ENCODE measurements around the gene FMOD. TPM values are rescaled to one million over a fixed set of nuclear protein-coding genes. Genes with fewer than 3 reads are reported as not detected.
"Not testable (repeated sequence)": the region's sequence is repeated elsewhere in the genome, so short reads cannot be mapped to it uniquely, and the experiment has no call there.

FMOD gene
- total and polyA plus RNA-seq, 7 experiments from 2014 or later = not detected

GRCh38 chr1:203314025-203314759, 36.7 kb downstream of the FMOD start:
- H3K27ac ChIP-seq (ENCODE audit: low read depth, low read length); intact Hi-C loops (cut with micrococcal nuclease); H3K4me3 Mint-ChIP-seq; DNase-seq; H3K9me3 Mint-ChIP-seq; ATAC-seq; H3K4me3 ChIP-seq (ENCODE audit: low read length); H3K27me3 Mint-ChIP-seq; H3K9me3 ChIP-seq (ENCODE audit: control insufficient read depth in 2 of 3, low read length in 3 of 3); H3K27me3 ChIP-seq (ENCODE audit: control insufficient read depth in 2 of 2, insufficient read depth in 2 of 2, low read length in 2 of 2): not testable (repeated sequence)
- peak overlapping the region in 8 of 9 donors; percentile 23 to 81 (median 59) for H3K27ac Mint-ChIP-seq
- ChIA-PET POLR2A (interaction anchor here (6.3 to 24.2 kb wide), 5 partner anchors 5 to 32 kb away, joined by 73 to 1812 read pairs (median 1016); partner anchors contain the start of gene BTG2), CTCF (interaction anchor here (2.6 to 9.3 kb wide), 2 partner anchors 12 to 25 kb away, joined by 14 to 160 read pairs; no protein-coding TSS in a partner anchor)
- Histone ChIP-seq H3K36me3 (ENCODE audit: control insufficient read depth in 2 of 3, insufficient read depth in 3 of 3, low read length in 3 of 3) (peaks cover 0 to 18% (median 0%) of the 10 kb centered on the region in 3 experiments), H3K4me1 (ENCODE audit: control insufficient read depth in 2 of 2, insufficient read depth in 2 of 2, low read length in 2 of 2) (peaks cover 11 to 25% of the 10 kb centered on the region in 2 donors)
- peaks cover 45 to 73% (median 70%) of the 10 kb centered on the region in 7 donors for H3K4me1 Mint-ChIP-seq
- peaks cover 0 to 36% (median 17%) of the 10 kb centered on the region in 5 donors for H3K36me3 Mint-ChIP-seq

DNA sequence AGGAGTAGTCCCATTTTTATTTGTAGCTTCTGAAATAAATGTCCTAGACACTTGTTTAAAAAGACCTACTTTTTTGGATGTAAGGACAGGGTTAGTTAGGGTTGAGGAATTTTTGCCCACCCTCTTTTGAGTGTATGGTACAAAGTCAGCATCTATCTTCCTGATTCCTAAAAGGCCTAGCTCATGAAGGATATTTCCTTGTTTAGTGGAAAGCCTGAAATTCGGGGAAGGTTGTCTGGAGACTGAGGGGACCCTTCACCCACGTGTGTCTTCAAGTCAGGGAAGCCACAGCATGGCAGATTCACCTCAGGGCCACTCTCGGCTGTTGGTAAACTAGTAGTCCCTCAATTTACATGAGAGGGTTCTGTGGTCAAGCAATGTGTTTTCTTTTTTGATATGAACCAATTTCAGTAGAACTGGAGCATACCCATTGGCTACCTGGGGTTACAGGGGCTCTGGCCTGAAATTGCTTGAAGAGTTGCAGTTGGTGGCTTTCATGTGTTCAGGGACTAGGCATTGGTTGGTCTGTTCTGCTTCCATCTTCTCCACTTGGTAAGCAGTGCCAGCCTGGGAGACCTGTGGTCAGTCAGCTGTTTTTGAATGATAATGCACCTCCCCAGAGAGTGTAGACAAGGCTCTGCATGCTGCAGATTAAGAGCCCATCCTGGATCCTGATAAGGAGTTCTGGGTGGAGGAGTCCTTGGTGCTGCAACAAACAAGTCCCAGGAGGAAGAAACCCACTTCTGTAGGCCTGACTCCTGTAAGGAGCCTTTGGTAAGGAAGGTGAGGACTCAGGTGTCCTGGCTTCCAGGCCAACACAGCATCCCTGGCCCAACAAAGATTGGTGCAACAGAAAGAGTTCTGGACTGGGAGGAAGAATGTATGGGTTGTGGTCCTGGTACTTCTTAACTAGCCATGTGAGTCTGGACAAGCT, 39.3 kb downstream of the FMOD start:
- CTCF ChIA-PET = interaction anchor here (1.1 to 9.5 kb wide), 7 partner anchors 9 to 42 kb away, joined by 7 to 160 read pairs (median 14); no protein-coding TSS in a partner anchor

DNA sequence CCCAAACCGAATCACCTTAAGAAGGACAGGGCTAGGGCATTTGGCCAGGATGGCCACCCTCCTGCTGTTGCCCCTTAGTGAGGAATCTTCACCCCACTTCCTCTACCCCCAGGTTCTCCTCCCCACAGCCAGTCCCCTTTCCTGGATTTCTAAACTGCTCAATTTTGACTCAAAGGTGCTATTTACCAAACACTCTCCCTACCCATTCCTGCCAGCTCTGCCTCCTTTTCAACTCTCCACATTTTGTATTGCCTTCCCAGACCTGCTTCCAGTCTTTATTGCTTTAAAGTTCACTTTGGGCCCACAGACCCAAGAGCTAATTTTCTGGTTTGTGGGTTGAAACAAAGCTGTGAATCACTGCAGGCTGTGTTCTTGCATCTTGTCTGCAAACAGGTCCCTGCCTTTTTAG, 42.0 kb downstream of the FMOD start:
- CTCF ChIA-PET = interaction anchor here (0.7 to 9.5 kb wide), 11 partner anchors 8 to 39 kb away, joined by 3 to 160 read pairs (median 23); no protein-coding TSS in a partner anchor
- POLR2A ChIA-PET = interaction anchor here (1.8 to 24.2 kb wide), 6 partner anchors 10 to 28 kb away, joined by 6 to 1812 read pairs (median 108); no protein-coding TSS in a partner anchor
- Mint-ChIP-seq H3K4me3 (peak overlapping the region; percentile 89 to 100 (median 96)), H3K9me3 (peaks cover 0 to 4% (median 0%) of the 10 kb centered on the region in 11 donors), H3K36me3 (peaks cover 16 to 54% (median 48%) of the 10 kb centered on the region in 5 donors), H3K27ac (peak overlapping the region; percentile 96 to 100 (median 98)), H3K4me1 (peaks cover 54 to 71% (median 62%) of the 10 kb centered on the region in 7 donors), H3K27me3 (no peaks in the 10 kb centered on the region)
- peak in 3 of 9 donors; percentile 17 to 36 (median 35) for DNase-seq
- intact Hi-C loops (cut with micrococcal nuclease) = loop anchor here (5.0 kb wide), 2 partner anchors 318 to 502 kb away; partner anchors contain the start of genes ATP2B4 (in 1 of the 2) and KDM5B (in 1 of the 2)
- peaks cover 13 to 56% (median 21%) of the 10 kb centered on the region in 3 experiments for H3K36me3 ChIP-seq (ENCODE audit: control insufficient read depth in 2 of 3, insufficient read depth in 3 of 3, low read length in 3 of 3)
- H3K27me3 ChIP-seq (ENCODE audit: control insufficient read depth in 2 of 2, insufficient read depth in 2 of 2, low read length in 2 of 2) = no peaks in the 10 kb centered on the region
- H3K4me1 ChIP-seq (ENCODE audit: control insufficient read depth in 2 of 2, insufficient read depth in 2 of 2, low read length in 2 of 2) = peaks cover 33 to 39% of the 10 kb centered on the region in 2 donors
- peak overlapping the region; percentile 86 for H3K4me3 ChIP-seq (ENCODE audit: low read length)
- ATAC-seq = no peak
- peak overlapping the region; percentile 100 for H3K27ac ChIP-seq (ENCODE audit: low read depth, low read length)
- H3K9me3 ChIP-seq (ENCODE audit: control insufficient read depth in 2 of 3, low read length in 3 of 3) = no peaks in the 10 kb centered on the region

More for the DNA sequence above, 39.3 kb downstream of the FMOD start:
- no peak for ATAC-seq
- intact Hi-C loops (cut with micrococcal nuclease) = no loop called here
- Mint-ChIP-seq H3K4me1 (peaks cover 48 to 69% (median 56%) of the 10 kb centered on the region in 7 donors), H3K4me3 (peak overlapping the region; percentile 2 to 99 (median 68)), H3K9me3 (peaks cover 0 to 5% (median 0%) of the 10 kb centered on the region in 11 donors), H3K36me3 (peaks cover 10 to 59% (median 42%) of the 10 kb centered on the region in 5 donors), H3K27ac (peak overlapping the region; percentile 25 to 100 (median 97)), H3K27me3 (no peaks in the 10 kb centered on the region)
- H3K4me3 ChIP-seq (ENCODE audit: low read length) = no peak overlapping the region
- no peaks in the 10 kb centered on the region for H3K27me3 ChIP-seq (ENCODE audit: control insufficient read depth in 2 of 2, insufficient read depth in 2 of 2, low read length in 2 of 2)
- POLR2A ChIA-PET = interaction anchor here (0.8 to 24.2 kb wide), 5 partner anchors 10 to 315 kb away, joined by 3 to 1812 read pairs (median 199); partner anchors contain the start of gene ATP2B4
- peaks cover 23 to 30% of the 10 kb centered on the region in 2 donors for H3K4me1 ChIP-seq (ENCODE audit: control insufficient read depth in 2 of 2, insufficient read depth in 2 of 2, low read length in 2 of 2)
- no peaks in the 10 kb centered on the region for H3K9me3 ChIP-seq (ENCODE audit: control insufficient read depth in 2 of 3, low read length in 3 of 3)
- H3K27ac ChIP-seq (ENCODE audit: low read depth, low read length) = peak overlapping the region; percentile 43
- no peak for DNase-seq
- H3K36me3 ChIP-seq (ENCODE audit: control insufficient read depth in 2 of 3, insufficient read depth in 3 of 3, low read length in 3 of 3) = peaks cover 13 to 43% (median 21%) of the 10 kb centered on the region in 3 experiments

DNA sequence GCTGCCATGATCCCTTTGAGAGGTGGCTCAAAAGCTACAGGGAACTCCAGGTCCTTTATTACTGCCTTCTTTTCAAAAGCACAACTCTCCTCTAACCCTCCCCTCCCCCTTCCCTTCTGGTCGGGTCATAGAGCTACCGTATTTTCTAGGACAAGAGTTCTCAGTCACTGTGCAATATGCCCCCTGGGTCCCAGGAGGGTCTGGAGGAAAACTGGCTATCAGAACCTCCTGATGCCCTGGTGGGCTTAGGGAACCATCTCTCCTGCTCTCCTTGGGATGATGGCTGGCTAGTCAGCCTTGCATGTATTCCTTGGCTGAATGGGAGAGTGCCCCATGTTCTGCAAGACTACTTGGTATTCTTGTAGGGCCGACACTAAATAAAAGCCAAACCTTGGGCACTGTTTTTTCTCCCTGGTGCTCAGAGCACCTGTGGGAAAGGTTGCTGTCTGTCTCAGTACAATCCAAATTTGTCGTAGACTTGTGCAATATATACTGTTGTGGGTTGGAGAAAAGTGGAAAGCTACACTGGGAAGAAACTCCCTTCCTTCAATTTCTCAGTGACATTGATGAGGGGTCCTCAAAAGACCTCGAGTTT, 42.5 kb downstream of the FMOD start:
- Mint-ChIP-seq H3K36me3 (peaks cover 16 to 51% (median 48%) of the 10 kb centered on the region in 5 donors), H3K27me3 (no peaks in the 10 kb centered on the region), H3K9me3 (peaks cover 0 to 4% (median 0%) of the 10 kb centered on the region in 11 donors), H3K4me1 (peaks cover 55 to 71% (median 62%) of the 10 kb centered on the region in 7 donors), H3K4me3 (peak overlapping the region; percentile 89 to 100 (median 96)), H3K27ac (peak overlapping the region; percentile 92 to 100 (median 98))
- CTCF ChIA-PET = interaction anchor here (0.7 to 9.5 kb wide), 12 partner anchors 8 to 38 kb away, joined by 4 to 160 read pairs (median 23); no protein-coding TSS in a partner anchor
- Histone ChIP-seq H3K27ac (ENCODE audit: low read depth, low read length) (peak overlapping the region; percentile 100), H3K4me3 (ENCODE audit: low read length) (peak overlapping the region; percentile 86), H3K27me3 (ENCODE audit: control insufficient read depth in 2 of 2, insufficient read depth in 2 of 2, low read length in 2 of 2) (no peaks in the 10 kb centered on the region), H3K4me1 (ENCODE audit: control insufficient read depth in 2 of 2, insufficient read depth in 2 of 2, low read length in 2 of 2) (peaks cover 34 to 40% of the 10 kb centered on the region in 2 donors), H3K36me3 (ENCODE audit: control insufficient read depth in 2 of 3, insufficient read depth in 3 of 3, low read length in 3 of 3) (peaks cover 13 to 56% (median 21%) of the 10 kb centered on the region in 3 experiments), H3K9me3 (ENCODE audit: control insufficient read depth in 2 of 3, low read length in 3 of 3) (no peaks in the 10 kb centered on the region)
- POLR2A ChIA-PET = interaction anchor here (2.3 to 24.2 kb wide), 5 partner anchors 9 to 29 kb away, joined by 10 to 1812 read pairs (median 199); no protein-coding TSS in a partner anchor
- no peak for ATAC-seq
- intact Hi-C loops (cut with micrococcal nuclease) = loop anchor here (5.0 kb wide), 2 partner anchors 319 to 501 kb away; partner anchors contain the start of genes ATP2B4 (in 1 of the 2) and KDM5B (in 1 of the 2)
- DNase-seq = peak in 1 of 9 donors; percentile 26

GRCh38 chr1:203307641-203308126, 43.2 kb downstream of the FMOD start:
- Mint-ChIP-seq H3K27me3 (no peaks in the 10 kb centered on the region), H3K9me3 (peaks cover 0 to 4% (median 0%) of the 10 kb centered on the region in 11 donors), H3K4me1 (peaks cover 57 to 74% (median 63%) of the 10 kb centered on the region in 7 donors), H3K27ac (peak overlapping the region; percentile 92 to 100 (median 98)), H3K36me3 (peaks cover 16 to 51% (median 45%) of the 10 kb centered on the region in 5 donors), H3K4me3 (peak overlapping the region; percentile 89 to 100 (median 96))
- Histone ChIP-seq H3K4me3 (ENCODE audit: low read length) (peak overlapping the region; percentile 86), H3K27me3 (ENCODE audit: control insufficient read depth in 2 of 2, insufficient read depth in 2 of 2, low read length in 2 of 2) (no peaks in the 10 kb centered on the region), H3K9me3 (ENCODE audit: control insufficient read depth in 2 of 3, low read length in 3 of 3) (no peaks in the 10 kb centered on the region), H3K27ac (ENCODE audit: low read depth, low read length) (peak overlapping the region; percentile 100), H3K36me3 (ENCODE audit: control insufficient read depth in 2 of 3, insufficient read depth in 3 of 3, low read length in 3 of 3) (peaks cover 13 to 56% (median 21%) of the 10 kb centered on the region in 3 experiments), H3K4me1 (ENCODE audit: control insufficient read depth in 2 of 2, insufficient read depth in 2 of 2, low read length in 2 of 2) (peaks cover 32 to 40% of the 10 kb centered on the region in 2 donors)
- intact Hi-C loops (cut with micrococcal nuclease) = loop anchor here (5.0 kb wide), 2 partner anchors 320 to 500 kb away; partner anchors contain the start of genes ATP2B4 (in 1 of the 2) and KDM5B (in 1 of the 2)
- ATAC-seq = no peak
- ChIA-PET CTCF (interaction anchor here (1.5 to 9.5 kb wide), 12 partner anchors 9 to 38 kb away, joined by 5 to 160 read pairs (median 23); no protein-coding TSS in a partner anchor), POLR2A (interaction anchor here (1.1 to 24.2 kb wide), 7 partner anchors 9 to 1208 kb away, joined by 4 to 1812 read pairs (median 17); partner anchors contain the start of gene MDM4)
- peak in 2 of 9 donors; percentile 18 to 25 for DNase-seq
